GM12801 (cell line): ENCODE data around the gene PPP3CA.

Experiments used
- CTCF ChIP-seq: IDR thresholded peaks from one replicate; pipeline ENCODE4 v1.5.1; 2011; ENCODE audit warnings: control low read depth; ENCODE audit not compliant: insufficient read length; ENCODE audit errors: extremely low read depth

Gene PPP3CA

GRCh38 chr4:101210331-101210730 is 137.0 kb downstream of the PPP3CA start:
- no peak for TF ChIP-seq CTCF

- no peak for TF ChIP-seq CTCF
These were observed 139.2 kb downstream of the PPP3CA start for GRCh38 chr4:101208171-101208570.

GRCh38 chr4:101205916-101206315 is 141.4 kb downstream of the PPP3CA start:
- TF ChIP-seq CTCF = no peak

GRCh38 chr4:101201421-101201820 is 145.9 kb downstream of the PPP3CA start:
- TF ChIP-seq CTCF = no peak

- no peak for TF ChIP-seq CTCF
These were observed 146.8 kb downstream of the PPP3CA start for GRCh38 chr4:101200561-101200960.

GRCh38 chr4:101199507-101200285 is 147.6 kb downstream of the PPP3CA start:
- no peak for TF ChIP-seq CTCF

GRCh38 chr4:101198682-101199339 is 148.5 kb downstream of the PPP3CA start:
- TF ChIP-seq CTCF = no peak
